Measurements from ENCODE around the gene ZNF618. TPM values are rescaled to one million over a fixed set of nuclear protein-coding genes. Genes with fewer than 3 reads are reported as not detected.

Gene ZNF618
- total RNA-seq, 1 donor from 2014 or later: 3.9 TPM

- no peak for DNase-seq (ENCODE audit: low read depth)
- TF ChIP-seq CTCF (conservative IDR thresholded peaks at IDR 0.05; ENCODE audit: low read depth, low read length): peak; percentile 86
- no peak overlapping the region for H3K4me3 ChIP-seq (ENCODE audit: low read depth, low read length)
These were observed 22.8 kb upstream of the ZNF618 start for GRCh38 chr9:113853333-113853732.

GRCh38 chr9:113854310-113854709 is 21.8 kb upstream of the ZNF618 start:
- DNase-seq (ENCODE audit: low read depth): no peak
- H3K4me3 ChIP-seq (ENCODE audit: low read depth, low read length): no peak overlapping the region
- no peak for TF ChIP-seq CTCF (conservative IDR thresholded peaks at IDR 0.05; ENCODE audit: low read depth, low read length)

GRCh38 chr9:113857875-113858274 is 18.2 kb upstream of the ZNF618 start:
- DNase-seq (ENCODE audit: low read depth): no peak

GRCh38 chr9:113858282-113858681 is 17.8 kb upstream of the ZNF618 start:
- no peak for DNase-seq (ENCODE audit: low read depth)
- no peak for TF ChIP-seq CTCF (conservative IDR thresholded peaks at IDR 0.05; ENCODE audit: low read depth, low read length)
- H3K4me3 ChIP-seq (ENCODE audit: low read depth, low read length): no peak overlapping the region

More at GRCh38 chr9:113857875-113858274, 18.2 kb upstream of the ZNF618 start:
- no peak for TF ChIP-seq CTCF (conservative IDR thresholded peaks at IDR 0.05; ENCODE audit: low read depth, low read length)
- H3K4me3 ChIP-seq (ENCODE audit: low read depth, low read length): no peak overlapping the region

- no peak for DNase-seq (ENCODE audit: low read depth)
- H3K4me3 ChIP-seq (ENCODE audit: low read depth, low read length): no peak overlapping the region
- no peak for TF ChIP-seq CTCF (conservative IDR thresholded peaks at IDR 0.05; ENCODE audit: low read depth, low read length)
These were observed 12.8 kb upstream of the ZNF618 start for GRCh38 chr9:113863345-113863744.

- DNase-seq (ENCODE audit: low read depth): no peak
- H3K4me3 ChIP-seq (ENCODE audit: low read depth, low read length): no peak overlapping the region
- TF ChIP-seq CTCF (conservative IDR thresholded peaks at IDR 0.05; ENCODE audit: low read depth, low read length): no peak
These were observed 7.6 kb upstream of the ZNF618 start for GRCh38 chr9:113868501-113868900.

GRCh38 chr9:113872485-113873143 is 3.5 kb upstream of the ZNF618 start:
- H3K4me3 ChIP-seq (ENCODE audit: low read depth, low read length): no peak overlapping the region
- DNase-seq (ENCODE audit: low read depth): no peak
- TF ChIP-seq CTCF (conservative IDR thresholded peaks at IDR 0.05; ENCODE audit: low read depth, low read length): no peak

All from epithelial cell of proximal tubule (primary cell).